DND-41 (cell line): ENCODE data around the gene KCND1.

Source experiments
- ATAC-seq: fragments of 200-7000 bp; cut with Tn5 transposase; 3 replicates; pipeline ENCODE4 v1.9.1; 2021; ENCODE audit warnings: low read depth; ENCODE audit not compliant: insufficient read depth
- DNase-seq: peaks from one replicate; pipeline ENCODE4 v3.0.0-alpha.2; 2020
- H2AFZ ChIP-seq: 2 replicates; pipeline ENCODE4 v1.6.0; 2012; ENCODE audit warnings: low read depth, low read length
- H3K27ac ChIP-seq: 2 replicates; pipeline ENCODE4 v1.5.1; 2012; ENCODE audit warnings: low read length, inconsistent platforms
- H3K27me3 ChIP-seq: fragments of 200-600 bp; sonication (generic); 2 replicates; pipeline ENCODE4 v1.6.0; 2012; ENCODE audit warnings: low read length, mild to moderate bottlenecking, inconsistent platforms; ENCODE audit not compliant: insufficient read depth, poor library complexity
- H3K36me3 ChIP-seq: 2 replicates; pipeline ENCODE4 v1.5.1; 2012; ENCODE audit warnings: low read length, inconsistent platforms; ENCODE audit not compliant: insufficient read depth
- H3K4me1 ChIP-seq: 2 replicates; pipeline ENCODE4 v1.5.1; 2012; ENCODE audit warnings: mild to moderate bottlenecking, low read length; ENCODE audit not compliant: insufficient read depth
- H3K4me2 ChIP-seq: 2 replicates; pipeline ENCODE4 v1.6.0; 2012; ENCODE audit warnings: mild to moderate bottlenecking, moderate library complexity, low read length, inconsistent platforms; ENCODE audit not compliant: insufficient read depth
- H3K4me3 ChIP-seq, 2 experiments: fragments of 200-600 bp in 1 of 2; shearing (Covaris generic) in 1 of 2; 2 replicates each; pipeline ENCODE4 v1.5.1; 2012 to 2016; ENCODE audit warnings: inconsistent platforms in 2 of 2, low read length in 2 of 2, mild to moderate bottlenecking in 2 of 2, low read depth in 1 of 2, moderate library complexity in 1 of 2
- H3K79me2 ChIP-seq: 2 replicates; pipeline ENCODE4 v1.6.0; 2012; ENCODE audit warnings: low read length, inconsistent platforms; ENCODE audit not compliant: insufficient read depth
- H3K9ac ChIP-seq: 2 replicates; pipeline ENCODE4 v1.6.0; 2012; ENCODE audit warnings: low read depth, mild to moderate bottlenecking, inconsistent platforms, low read length, moderate library complexity
- H3K9me3 ChIP-seq: 2 replicates; pipeline ENCODE4 v1.5.1; 2012; ENCODE audit warnings: low read length, moderate library complexity, mild to moderate bottlenecking, inconsistent platforms; ENCODE audit not compliant: insufficient read depth, severe bottlenecking
- H4K20me1 ChIP-seq: 2 replicates; pipeline ENCODE4 v1.6.0; 2012; ENCODE audit warnings: low read length; ENCODE audit not compliant: insufficient read depth
- EZH2 ChIP-seq: IDR thresholded peaks from 3 replicates; pipeline ENCODE4 v1.6.1; 2012; ENCODE audit warnings: borderline replicate concordance, low read depth, mild to moderate bottlenecking, moderate library complexity, low read length, inconsistent platforms; ENCODE audit not compliant: severe bottlenecking
- TF ChIP-seq, protein P1 (sequence below): IDR thresholded peaks from 2 replicates; pipeline ENCODE4 v1.5.1; 2012; ENCODE audit warnings: borderline replicate concordance, low read length, moderate library complexity, mild to moderate bottlenecking; ENCODE audit not compliant: poor library complexity, severe bottlenecking; ENCODE audit errors: extremely low read depth

KCND1 gene

GRCh38 chrX:48919947-48920717 is 51.5 kb downstream of the KCND1 start:
- H3K4me2 ChIP-seq: peak overlapping the region; percentile 80
- no peak overlapping the region for H2AFZ ChIP-seq
- H3K9me3 ChIP-seq: no peaks in the 10 kb centered on the region
- peaks cover 12% of the 10 kb centered on the region for H3K79me2 ChIP-seq
- DNase-seq (no peak), ATAC-seq (no peak)
- H3K9ac ChIP-seq: peak overlapping the region; percentile 54; the same call in 1 of the 2 replicates
- H4K20me1 ChIP-seq: peaks cover 10% of the 10 kb centered on the region; the same call in 1 of the 2 replicates
- peaks cover 21% of the 10 kb centered on the region for H3K36me3 ChIP-seq
- H3K27ac ChIP-seq: peak overlapping the region; percentile 18
- H3K27me3 ChIP-seq: no peaks in the 10 kb centered on the region
- peak overlapping the region in 1 of 2 experiments; percentile 55; a peak in 2 of 4 replicates for H3K4me3 ChIP-seq
- peaks cover 34% of the 10 kb centered on the region for H3K4me1 ChIP-seq
- TF ChIP-seq, protein P1, sequence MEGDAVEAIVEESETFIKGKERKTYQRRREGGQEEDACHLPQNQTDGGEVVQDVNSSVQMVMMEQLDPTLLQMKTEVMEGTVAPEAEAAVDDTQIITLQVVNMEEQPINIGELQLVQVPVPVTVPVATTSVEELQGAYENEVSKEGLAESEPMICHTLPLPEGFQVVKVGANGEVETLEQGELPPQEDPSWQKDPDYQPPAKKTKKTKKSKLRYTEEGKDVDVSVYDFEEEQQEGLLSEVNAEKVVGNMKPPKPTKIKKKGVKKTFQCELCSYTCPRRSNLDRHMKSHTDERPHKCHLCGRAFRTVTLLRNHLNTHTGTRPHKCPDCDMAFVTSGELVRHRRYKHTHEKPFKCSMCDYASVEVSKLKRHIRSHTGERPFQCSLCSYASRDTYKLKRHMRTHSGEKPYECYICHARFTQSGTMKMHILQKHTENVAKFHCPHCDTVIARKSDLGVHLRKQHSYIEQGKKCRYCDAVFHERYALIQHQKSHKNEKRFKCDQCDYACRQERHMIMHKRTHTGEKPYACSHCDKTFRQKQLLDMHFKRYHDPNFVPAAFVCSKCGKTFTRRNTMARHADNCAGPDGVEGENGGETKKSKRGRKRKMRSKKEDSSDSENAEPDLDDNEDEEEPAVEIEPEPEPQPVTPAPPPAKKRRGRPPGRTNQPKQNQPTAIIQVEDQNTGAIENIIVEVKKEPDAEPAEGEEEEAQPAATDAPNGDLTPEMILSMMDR: no peak

DNA sequence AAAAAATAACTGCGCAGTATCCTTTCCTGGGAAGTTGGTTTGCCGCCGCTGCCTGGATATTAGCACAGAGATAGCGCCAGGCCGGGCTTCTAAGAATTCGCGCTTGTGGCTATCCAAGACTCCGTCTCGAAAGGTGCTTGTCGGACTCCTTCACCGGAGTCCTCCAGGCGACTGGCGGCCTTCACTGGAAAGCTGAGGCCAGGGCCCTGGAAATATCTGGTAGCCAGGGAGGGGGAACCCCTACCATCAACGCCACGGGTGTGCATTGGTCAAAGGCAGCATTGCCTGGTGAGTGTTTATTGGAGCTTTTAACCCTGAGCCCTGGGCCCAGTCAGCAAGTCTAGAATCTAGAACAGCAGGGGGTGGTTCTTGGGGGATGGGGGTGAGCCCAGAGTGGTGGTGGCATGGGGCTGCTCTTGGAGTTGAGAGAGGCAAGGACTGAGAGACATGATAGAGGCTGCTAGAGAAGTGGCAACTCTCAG is 52.2 kb downstream of the KCND1 start:
- no peak for ATAC-seq

DNA sequence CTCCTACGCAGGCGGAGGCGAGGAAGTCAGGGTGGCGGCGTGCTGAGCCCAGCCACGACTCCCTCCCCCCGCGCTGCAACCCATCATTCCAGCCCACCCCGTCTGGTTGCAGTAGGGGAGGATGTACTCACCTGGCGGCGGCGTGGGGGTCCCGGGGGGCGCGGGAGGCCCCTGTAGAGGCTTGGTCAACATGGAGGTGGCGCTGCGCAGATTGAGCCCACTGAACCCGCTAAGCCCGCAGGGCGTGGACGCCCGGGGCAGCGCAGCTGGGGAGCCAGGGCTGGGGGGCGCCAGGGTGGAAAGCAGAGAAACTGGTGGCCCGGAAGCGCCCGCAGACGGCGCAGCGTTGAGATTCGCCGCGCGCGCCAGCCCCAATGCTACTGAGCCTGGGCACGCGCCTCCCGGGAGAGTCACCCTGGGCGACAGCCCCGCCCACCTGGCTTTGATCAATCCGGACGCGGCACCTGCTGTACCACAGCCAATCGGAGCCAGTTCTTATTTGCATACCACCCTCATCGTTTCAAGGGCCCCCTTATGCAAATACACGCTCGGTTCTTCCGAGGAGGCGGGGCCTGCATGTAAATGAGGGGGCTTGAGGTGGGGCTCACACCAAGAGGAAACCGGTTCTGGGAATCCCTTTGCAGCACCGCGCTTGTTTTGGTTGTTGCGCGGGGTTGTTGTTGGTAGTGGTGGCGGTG is 52.9 kb downstream of the KCND1 start, which contains the start of gene PIM2:
Gene PIM2, minus strand, starts transcription at position 382 of the 698 bp plus-strand sequence. Its CDS starts 190 bp downstream, at position 192.
- Histone ChIP-seq H3K27ac (peak within 1 kb of the TSS; percentile 81), H3K4me3 (peak within 1 kb of the TSS; percentile 62 to 79; a peak in 3 of 4 replicates), H3K9ac (peak within 1 kb of the TSS; percentile 77), H3K27me3 (no peaks in the 10 kb centered on the region), H3K4me1 (peaks cover 34% of the 10 kb centered on the region), H3K79me2 (peaks cover 12% of the 10 kb centered on the region), H4K20me1 (peaks cover 10% of the 10 kb centered on the region; the same call in 1 of the 2 replicates), H3K9me3 (no peaks in the 10 kb centered on the region), H2AFZ (peak within 1 kb of the TSS; percentile 59), H3K36me3 (peaks cover 25% of the 10 kb centered on the region), H3K4me2 (peak within 1 kb of the TSS; percentile 97)
- TF ChIP-seq EZH2: no peak
- TF ChIP-seq, protein P1: no peak
- peak; percentile 96 for DNase-seq
- peak; percentile 90 for ATAC-seq

More for the DNA sequence above, 52.2 kb downstream of the KCND1 start:
- no peaks in the 10 kb centered on the region for H3K9me3 ChIP-seq
- H2AFZ ChIP-seq: peak overlapping the region; percentile 59
- no peak for DNase-seq
- H3K4me1 ChIP-seq: peaks cover 34% of the 10 kb centered on the region
- peaks cover 25% of the 10 kb centered on the region for H3K36me3 ChIP-seq
- H3K27me3 ChIP-seq: no peaks in the 10 kb centered on the region
- TF ChIP-seq EZH2: no peak
- TF ChIP-seq, protein P1: no peak
- peak overlapping the region; percentile 20 to 55; a peak in 3 of 4 replicates for H3K4me3 ChIP-seq
- H3K27ac ChIP-seq: peak overlapping the region; percentile 65
- peak overlapping the region; percentile 80 for H3K4me2 ChIP-seq
- peak overlapping the region; percentile 54 for H3K9ac ChIP-seq
- peaks cover 12% of the 10 kb centered on the region for H3K79me2 ChIP-seq
- H4K20me1 ChIP-seq: peaks cover 10% of the 10 kb centered on the region; the same call in 1 of the 2 replicates
